Right renal pelvis (tissue), 4 donors: ENCODE measurements around the gene NEB. TPM values are rescaled to one million over a fixed set of nuclear protein-coding genes. Genes with fewer than 3 reads are reported as not detected.
"Not testable (repeated sequence)": the region's sequence is repeated elsewhere in the genome, so short reads cannot be mapped to it uniquely, and the experiment has no call there.

Source experiments
- DNase-seq, 4 donors: peaks; one replicate each; pipeline ENCODE4 v3.0.0-alpha.2; 2013; ENCODE audit warnings: low read depth in 4 of 4, low spot score in 3 of 4, missing footprints in 1 of 4
- polyA plus RNA-seq, 4 donors: library from polyadenylated mRNA; unstranded; fragments of 120-200 nt; gene quantifications; one replicate each; pipeline ENCODE4 v1.2.1, GENCODE V29; 2013; ENCODE audit not compliant: insufficient read length in 4 of 4

The NEB gene
- polyA plus RNA-seq, 4 donors = 7.9 to 16.6 (median 11.9) TPM

DNA sequence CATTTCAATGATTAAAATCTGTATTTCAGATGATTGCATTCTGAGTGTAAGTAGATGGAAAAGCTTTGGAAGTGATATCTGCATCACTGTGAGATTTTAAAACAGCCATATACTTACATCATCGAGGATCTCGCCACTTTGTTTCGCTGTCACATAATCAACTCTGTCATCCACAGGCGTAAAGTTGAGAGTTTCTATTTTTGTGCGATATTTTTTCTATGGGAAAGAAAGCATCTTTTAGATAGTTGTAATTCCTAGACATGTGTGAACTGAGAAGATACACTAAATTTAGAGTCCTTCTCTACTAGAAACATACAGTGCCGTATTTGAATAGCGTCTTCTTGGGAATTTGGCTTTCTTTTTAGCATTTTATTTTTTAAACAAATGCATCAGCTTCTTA is 165.8 kb downstream of the NEB start:
- DNase-seq = no peak

DNA sequence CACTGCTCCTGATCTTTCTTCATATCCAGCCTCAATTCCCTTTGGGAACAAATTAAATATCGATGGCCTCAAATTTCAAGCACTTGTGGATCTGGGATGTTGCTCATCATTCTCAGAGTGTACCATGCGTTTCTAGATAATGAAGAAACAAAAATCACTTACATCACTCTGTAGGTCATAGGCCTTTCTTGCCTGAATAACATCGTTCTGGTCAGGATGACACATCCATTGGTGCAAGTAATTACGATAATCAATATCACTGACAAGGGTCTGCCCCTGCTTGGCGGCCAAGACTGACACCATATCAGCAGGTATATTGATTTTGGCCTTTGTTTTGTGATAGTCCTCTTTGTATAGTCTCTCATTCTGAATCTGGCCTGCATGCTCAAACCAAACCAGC is 167.3 kb downstream of the NEB start:
- DNase-seq = no peak

DNA sequence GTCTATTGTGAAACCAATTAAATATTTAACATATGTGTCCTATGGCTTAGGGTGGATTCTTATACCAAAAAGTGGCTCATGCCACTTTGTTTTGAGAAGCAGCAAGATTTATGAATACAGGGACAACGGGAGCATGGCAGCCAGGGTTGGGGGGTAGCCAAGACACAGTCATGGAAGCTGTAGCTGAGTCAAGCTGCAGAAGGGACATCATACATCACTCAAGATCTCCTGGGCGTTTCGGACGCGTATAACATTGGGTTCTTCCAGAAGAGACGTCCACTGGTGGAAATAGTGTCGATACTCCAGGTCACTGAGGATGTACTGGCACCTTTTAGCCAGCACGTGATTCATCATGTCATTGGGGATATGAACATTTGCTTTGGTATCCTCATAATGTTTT is 171.9 kb downstream of the NEB start:
- DNase-seq = no peak

DNA sequence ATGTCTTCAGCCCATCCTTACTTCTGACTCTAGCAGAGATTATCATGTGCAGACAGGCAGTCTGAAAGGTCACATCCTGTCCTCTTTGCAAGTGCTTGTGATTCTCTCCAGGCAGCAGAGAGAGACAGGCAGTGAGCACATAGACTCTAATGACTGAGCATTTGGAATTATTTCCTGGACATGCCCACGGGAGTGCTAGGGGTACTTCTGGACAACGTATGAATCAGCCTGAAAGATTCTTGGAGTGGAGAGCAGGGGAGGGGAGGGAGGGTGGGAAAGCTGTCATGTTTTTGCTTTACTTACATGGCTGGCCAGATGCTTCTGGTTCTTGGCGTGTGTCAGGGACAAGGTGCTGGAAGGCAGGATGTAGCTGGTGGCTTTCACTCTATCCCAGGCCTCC is 174.0 kb downstream of the NEB start:
- DNase-seq = no peak

DNA sequence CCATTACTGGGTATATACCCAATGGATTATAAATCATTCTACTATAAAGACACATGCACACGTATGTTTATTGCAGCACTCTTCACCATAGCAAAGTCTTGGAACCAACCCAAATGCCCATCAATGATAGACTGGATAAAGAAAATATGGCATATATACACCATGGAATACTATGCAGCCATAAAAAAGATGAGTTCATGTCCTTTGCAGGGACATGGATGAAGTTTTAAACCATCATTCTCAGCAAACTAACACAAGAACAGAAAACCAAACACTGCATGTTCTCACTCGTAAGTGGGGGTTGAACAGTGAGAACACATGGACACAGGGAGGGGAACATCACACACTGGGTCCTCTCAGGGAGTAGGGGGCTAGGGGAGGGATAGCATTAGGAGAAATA is 174.8 kb downstream of the NEB start:
- not testable (repeated sequence) for DNase-seq

DNA sequence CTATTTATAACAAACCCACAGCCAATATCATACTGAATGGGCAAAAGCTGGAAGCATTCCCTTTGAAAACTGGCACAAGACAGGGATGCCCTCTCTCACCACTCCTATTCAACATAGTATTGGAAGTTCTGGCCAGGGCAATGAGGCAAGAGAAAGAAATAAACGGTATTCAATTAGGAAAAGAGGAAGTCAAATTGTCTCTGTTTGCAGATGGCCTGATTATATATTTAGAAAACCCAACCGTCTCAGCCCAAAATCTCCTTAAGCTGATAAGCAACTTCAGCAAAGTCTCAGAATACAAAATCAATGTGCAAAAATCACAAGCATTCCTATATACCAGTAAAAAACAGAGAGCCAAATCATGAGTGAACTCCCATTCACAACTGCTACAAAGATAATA is 176.4 kb downstream of the NEB start:
- not testable (repeated sequence) for DNase-seq

DNA sequence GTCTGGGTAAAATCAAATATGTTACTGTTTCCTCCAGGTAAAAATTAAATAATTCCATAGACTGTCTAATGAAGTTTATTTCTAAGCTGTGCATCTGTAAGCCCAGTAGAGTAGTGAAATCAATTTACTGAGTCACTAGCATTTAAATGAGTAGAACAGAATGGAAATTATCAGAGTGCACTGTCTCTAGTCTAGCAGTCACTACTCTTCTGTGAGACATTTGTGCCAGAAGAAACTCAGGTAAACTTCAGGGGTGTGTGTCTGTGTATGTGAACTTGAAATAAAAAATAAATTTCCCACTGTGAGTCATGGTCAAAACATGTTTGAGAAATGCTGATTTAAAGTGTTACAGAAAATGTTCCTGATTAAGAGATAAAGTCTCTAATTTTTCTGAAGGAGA is 178.2 kb downstream of the NEB start:
- DNase-seq = no peak

DNA sequence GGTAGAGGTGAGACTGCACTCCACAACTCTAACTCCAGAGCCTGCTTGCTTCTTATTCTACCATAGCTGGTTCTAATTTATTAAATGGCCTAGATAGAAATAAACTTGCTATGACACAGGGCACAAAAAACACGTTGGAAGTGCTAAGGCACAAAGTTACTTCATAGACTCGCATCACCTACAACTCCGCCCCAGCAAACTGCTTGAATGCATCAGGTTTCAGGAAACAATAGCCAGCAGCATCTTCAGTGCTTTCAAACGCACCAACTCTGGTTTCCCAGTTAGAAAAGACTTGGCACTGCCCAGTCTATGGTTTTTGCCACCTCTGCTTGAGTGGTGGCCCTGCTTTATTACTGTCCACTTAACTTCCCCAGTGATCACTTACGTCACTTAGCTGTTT is 182.0 kb downstream of the NEB start:
- DNase-seq = no peak

DNA sequence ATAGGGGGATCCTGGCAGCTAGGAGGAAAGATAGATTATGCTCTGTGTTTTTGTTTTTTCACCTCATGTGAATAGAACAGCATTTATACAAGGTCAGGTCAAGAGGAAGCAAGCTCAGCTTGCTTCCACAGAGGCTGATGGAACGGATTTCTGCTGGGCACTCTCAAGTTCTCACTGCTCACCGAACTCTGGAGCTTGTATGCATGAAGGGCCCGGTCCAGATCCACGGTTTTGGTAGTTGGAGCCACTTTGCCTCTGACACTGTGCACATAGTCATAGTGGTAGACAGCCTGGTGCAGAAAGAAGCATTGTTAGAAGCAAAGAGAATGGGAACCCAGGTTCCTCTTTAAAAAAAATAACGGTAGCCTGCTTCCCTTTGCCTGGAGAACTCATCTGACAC is 182.7 kb downstream of the NEB start:
- DNase-seq = no peak

DNA sequence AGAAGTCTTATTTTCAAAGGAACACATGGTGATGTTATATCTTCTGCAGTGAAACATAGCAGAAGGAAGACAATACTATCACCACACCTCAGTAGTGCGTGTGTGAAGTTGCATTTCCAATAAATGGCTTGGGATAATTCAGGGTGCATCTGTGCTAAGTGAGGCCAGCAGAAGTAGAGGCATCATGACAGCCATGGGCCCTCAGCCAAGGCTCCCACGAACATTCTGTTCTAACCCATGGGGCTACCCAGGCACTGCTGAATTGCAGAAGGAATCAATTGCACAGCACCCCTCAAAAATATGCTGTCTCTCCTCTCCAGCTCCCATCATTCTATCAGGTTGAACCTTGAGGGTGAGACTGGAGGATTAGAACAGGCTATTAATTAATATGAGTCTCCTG is 185.1 kb downstream of the NEB start:
- DNase-seq = no peak

DNA sequence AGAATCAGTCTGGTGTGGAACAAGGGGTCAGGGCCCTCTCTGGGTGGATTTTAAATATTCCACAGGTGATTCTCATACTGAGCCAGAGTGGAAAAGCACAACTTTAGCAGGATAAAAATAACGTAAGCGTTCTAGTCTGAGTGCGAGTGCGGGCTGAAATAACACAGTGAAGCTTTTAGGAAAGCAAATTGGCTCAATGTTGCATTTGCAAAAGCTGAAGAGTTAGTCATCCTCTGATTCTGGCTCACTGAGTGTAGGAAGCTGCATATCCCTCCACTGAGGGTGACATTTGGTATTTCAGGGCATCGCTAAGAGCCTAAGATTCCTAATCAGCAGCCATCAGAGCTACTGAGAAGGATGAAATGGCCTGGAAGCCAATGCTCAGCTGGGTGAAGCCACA is 189.8 kb downstream of the NEB start:
- no peak for DNase-seq

DNA sequence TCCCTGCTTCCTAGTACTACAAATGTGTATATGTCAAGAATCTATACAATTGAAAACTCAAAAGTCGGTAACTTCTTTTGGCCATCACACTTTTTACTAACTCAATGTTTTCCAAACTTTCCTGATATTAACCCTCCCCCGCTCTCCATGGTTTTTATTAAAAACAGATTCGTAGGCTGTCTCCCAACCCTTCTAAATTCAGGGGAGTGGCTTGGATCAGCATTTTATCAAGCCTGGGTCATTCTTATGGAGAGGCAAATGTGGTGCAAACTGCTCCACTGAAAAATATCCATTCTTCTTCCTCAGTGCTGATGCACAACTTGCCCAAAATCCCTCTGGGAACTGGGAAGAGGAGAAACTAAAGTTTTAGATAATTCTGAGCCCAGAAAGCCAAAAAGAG is 190.4 kb downstream of the NEB start:
- no peak for DNase-seq

DNA sequence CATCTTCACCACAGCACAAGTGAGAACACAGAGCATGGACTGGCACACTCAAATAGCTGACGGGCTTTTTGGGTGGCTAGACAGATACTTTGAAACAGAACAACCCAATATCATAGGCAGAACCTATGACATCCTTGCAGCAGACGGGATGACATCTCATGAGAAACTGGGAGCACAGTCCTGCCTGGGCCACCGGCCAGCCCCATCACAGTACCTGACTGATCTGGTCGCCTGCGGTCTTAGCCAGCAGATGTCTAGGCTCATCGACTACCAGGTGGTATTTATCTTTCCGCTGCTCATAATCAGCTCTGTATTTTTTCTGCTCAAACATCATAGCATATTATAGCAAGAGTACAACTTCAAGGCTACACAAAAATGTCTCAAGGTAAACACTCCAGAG is 200.3 kb downstream of the NEB start:
- no peak for DNase-seq

DNA sequence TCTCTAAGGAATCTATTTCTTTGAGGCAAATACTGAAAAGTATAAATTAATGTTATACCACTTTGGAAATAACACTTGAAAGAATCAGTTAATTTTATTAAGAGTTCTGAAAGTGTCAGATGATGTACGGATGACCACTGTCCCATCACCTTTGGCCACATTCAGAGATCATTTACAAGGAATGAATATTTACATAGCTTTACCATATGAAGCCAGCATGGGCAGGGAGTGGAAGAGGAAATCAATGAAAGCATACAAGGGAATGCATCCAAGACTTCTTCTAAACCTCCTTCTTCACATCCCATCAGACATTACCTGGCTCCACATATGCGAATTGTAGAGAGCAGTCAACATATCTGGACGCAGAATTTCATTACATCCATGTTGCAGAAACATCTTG is 201.1 kb downstream of the NEB start:
- no peak for DNase-seq

DNA sequence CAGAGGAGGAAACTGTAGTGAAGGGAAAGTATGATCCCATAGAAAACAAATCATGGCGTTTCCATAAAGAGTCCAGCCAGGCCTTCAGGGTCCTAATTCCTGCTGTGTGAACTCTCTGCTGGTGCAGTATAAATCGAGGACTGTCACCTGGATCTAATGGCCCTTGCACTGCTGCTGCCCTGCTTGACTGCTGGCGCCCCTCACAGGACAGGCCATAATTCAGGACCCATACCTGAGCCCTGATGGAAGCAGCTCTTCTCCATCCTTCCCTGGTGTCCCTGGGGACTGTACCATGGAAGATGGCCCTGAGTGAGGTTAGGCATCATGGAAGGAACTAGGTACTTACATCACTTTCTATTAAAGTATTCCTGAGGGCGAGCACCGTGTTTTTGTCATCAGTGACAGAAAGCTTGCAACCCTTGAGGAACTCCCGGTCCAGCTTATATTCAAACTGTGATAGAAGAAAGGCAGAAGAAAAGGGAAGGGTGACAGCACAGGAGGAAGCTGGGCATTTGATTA is 207.6 kb downstream of the NEB start:
- DNase-seq = no peak

DNA sequence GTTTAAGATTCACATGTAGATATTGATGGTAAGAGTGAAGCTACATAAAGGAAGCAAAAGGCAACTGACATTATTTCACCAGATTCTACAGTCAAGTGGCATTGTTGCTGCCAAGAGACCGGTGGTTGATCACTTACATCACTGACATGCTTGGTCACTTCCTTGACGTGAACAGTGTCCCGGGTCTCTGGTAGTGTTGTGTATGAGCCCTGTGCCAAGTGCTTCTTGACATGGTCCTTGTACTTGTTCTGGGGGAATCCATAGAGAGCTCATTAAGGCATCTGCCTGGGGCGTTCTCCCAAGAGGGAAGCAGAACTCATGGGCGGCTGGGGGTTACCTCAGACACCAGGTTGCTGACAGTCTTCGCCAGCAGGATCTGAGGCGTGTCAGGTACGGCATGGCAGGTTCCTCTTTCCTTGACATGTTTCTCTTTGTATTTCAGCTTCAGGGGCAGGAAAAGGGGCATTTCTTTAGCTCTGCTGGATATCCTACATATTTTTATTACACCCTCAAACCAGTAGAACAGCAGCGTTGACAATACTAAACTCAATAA is 208.4 kb downstream of the NEB start:
- no peak for DNase-seq

DNA sequence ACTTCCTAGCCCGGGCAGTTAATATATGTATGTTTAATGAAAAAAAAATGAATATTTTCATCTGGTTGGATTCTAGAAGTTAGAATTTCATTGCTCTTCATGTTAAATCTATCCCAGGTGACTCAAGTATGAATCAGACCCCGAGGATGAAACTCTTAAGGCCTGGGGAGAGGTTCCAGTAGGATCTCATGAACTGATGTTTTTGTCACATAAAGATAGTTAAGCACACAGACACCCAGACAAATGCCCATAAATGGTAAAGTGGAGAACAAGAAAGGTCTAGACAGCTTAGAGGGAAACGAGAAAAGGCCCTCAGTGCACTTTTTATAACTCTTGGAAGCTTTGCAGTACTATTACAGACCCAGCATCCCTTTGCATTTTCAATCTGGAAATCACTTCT is 210.4 kb downstream of the NEB start:
- DNase-seq = no peak

DNA sequence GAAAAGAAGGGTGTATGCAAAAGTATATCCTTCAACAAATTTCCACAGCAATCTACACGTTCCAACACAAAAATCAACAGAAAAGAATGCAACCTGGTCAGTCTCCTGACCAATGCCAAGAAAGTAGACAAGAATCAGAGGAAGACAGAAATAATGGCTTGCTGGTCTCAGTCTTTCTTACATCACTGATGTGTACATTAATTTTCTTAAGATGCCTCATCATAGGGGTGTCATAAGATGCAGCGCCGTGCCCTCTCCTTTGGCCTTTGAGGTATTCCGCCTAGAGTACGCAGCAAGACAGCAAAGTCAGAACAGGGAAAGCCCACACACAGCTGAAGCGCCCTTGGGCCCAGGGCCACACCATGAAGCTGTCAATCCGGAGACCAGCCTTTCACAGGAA is 211.7 kb downstream of the NEB start:
- DNase-seq = no peak

DNA sequence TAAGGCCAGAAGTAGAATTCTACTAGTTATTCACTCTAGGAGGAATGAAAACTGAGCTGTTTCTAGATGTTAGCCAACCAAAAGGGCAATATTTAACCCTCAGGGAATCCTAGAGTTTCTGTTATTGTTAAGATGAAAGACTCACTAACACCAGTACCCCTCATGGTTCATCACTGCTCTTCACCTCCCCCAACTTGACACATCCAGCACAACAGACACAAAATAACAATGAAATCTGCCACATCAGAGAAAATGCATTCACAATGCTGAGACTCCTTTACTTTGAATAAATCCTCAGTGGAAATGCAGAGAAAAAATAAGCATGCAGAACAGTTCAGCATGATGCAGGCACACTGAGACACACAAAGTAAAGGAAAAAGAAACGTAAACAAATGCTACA is 213.3 kb downstream of the NEB start:
- DNase-seq = no peak

DNA sequence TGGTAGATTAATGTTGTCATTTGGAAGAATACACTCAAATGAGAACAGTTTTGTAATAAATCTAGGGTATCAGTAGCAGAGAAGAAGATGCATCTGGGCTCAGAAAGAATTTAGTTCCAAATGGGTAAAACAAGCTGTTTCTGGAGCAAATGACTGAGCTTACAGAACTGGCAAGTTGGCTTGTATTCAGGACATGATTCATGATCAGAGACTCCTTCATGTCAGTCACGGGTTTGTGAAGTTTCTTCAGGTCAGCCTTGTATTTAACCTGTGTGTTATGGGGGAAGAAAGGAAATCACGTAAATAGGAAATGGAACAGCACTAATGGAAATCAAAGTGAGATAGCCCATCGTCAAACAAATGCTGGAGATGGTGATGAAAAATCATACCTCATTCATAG is 215.5 kb downstream of the NEB start:
- no peak for DNase-seq

DNA sequence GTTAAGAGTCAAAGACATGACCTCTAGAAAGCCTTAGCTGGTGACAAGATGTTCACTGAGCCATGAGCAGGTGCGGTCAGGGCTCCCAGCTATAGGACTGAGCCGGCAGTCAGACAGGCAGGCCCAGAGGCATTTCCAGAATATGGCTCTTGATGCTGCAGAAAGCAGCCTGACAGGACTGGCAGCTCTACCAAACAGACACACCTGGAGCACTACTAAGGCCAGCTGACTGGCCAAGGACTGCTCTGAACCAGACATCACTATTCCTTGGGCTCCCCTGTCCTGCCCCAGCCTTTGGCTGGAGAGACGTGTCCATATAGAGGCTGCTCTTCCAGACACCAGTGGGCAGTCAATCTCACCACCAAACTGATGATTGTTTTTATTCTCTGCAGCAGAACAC is 225.8 kb downstream of the NEB start:
- DNase-seq = no peak

DNA sequence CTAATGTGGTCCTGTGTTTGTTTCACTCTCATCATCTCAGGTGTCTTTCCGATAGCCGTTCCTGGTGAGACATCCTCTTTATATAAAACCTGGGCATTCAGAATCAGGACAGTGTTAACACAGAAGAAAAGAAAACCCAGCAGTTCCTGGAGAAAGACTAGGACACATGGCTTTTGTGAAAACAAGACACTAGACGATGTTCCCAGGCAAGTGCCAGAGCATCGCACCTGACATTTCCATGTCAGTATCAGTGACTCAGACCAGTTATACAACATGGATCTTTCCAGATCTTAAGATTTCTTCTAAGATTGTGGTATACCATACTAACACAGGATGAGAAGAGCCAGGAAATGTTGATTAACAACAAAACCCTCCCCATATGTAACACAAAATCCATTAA is 228.1 kb downstream of the NEB start:
- DNase-seq = no peak

DNA sequence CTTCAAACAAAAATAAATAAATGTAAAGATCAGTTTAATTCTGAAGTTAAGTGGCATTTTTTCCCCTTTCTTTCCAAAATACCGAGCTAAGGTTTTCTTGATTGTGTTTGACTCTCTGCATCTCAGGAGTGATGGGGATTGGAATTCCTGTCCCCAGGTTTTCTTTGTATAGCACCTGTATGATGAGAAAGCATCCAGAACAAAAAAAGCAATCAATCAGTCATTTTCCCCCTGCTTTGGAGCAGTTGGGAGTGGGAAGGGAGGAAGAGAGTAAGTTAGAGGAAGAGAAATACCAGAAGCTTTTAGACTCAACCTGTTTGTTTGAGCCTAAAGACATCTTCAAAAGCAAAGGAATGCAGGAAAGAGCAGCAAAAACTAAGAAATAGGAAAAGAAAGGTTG is 236.1 kb downstream of the NEB start:
- DNase-seq = no peak
